Transverse colon (tissue), 4 donors: ENCODE data around the gene OLIG1. TPM values are rescaled to one million over a fixed set of nuclear protein-coding genes. Genes with fewer than 3 reads are reported as not detected.

ENCODE experiments used
- DNase-seq: peaks from one replicate; pipeline ENCODE4 v3.0.0-alpha.2; 2019
- H3K27ac ChIP-seq, 4 donors: fragments of 200-600 bp; sonication (generic); 2 replicates each; pipeline ENCODE4 v1.5.1; 2016 to 2018; ENCODE audit warnings: inconsistent platforms in 4 of 4
- H3K27me3 ChIP-seq: fragments of 200-600 bp; sonication (generic); 2 replicates; pipeline ENCODE4 v1.5.1; 2017; ENCODE audit warnings: inconsistent platforms
- H3K36me3 ChIP-seq, 4 donors: fragments of 200-600 bp; sonication (generic); 2 replicates each; pipeline ENCODE4 v1.5.1; 2017 to 2019; ENCODE audit warnings: inconsistent platforms in 4 of 4
- H3K4me1 ChIP-seq, 4 donors: fragments of 200-600 bp; sonication (generic); 2 replicates each; pipeline ENCODE4 v1.5.1; 2017 to 2020; ENCODE audit warnings: inconsistent platforms in 4 of 4
- H3K4me3 ChIP-seq, 4 donors: fragments of 200-600 bp; sonication (generic); 1 replicate in 1 of 4; 2 replicates in 3 of 4; pipeline versions ENCODE4 v1.5.1 to v1.6.1; 2017 to 2019; ENCODE audit warnings: inconsistent platforms in 4 of 4
- H3K9me3 ChIP-seq, 2 donors: fragments of 200-600 bp; sonication (generic); 2 replicates each; pipeline ENCODE4 v1.5.1; 2017 to 2019; ENCODE audit warnings: inconsistent platforms in 2 of 2
- CTCF ChIP-seq, 5 experiments: fragments of 200-600 bp in 3 of 5; fragments of 450-650 bp in 2 of 5; sonication (generic) in 3 of 5; IDR thresholded peaks; 1 replicate in 2 of 5; 2 replicates in 3 of 5; pipeline ENCODE4 v1.5.1; 2016 to 2017; ENCODE audit warnings: antibody characterized with exemption in 5 of 5, inconsistent platforms in 3 of 5, mild to moderate bottlenecking in 2 of 5, moderate library complexity in 1 of 5
- EP300 ChIP-seq: sonication (generic); formaldehyde crosslinking; IDR thresholded peaks from one replicate; pipeline ENCODE4 v1.6.1; 2017; ENCODE audit warnings: antibody characterized with exemption, low read depth
- POLR2A ChIP-seq: fragments of 450-650 bp; IDR thresholded peaks from one replicate; pipeline ENCODE4 v1.6.1; 2016; ENCODE audit warnings: antibody characterized with exemption, mild to moderate bottlenecking, moderate library complexity
- POLR2AphosphoS5 ChIP-seq, 3 donors: sonication (generic); formaldehyde crosslinking; IDR thresholded peaks; one replicate each; pipeline ENCODE4 v1.6.1; 2016; ENCODE audit warnings: antibody characterized with exemption in 3 of 3
- WGBS, 2 donors: methylation state at CpG; one replicate each; pipeline ENCODE4 v1.1.5; 2018; ENCODE audit warnings: low coverage in 1 of 2; 5-methylcytosine and 5-hydroxymethylcytosine counted together
- in situ Hi-C, 4 donors: fragments of 200-750 bp; cut with MboI; loops; one replicate each; pipeline versions ENCODE4 v1.15.0 to v1.15.1; 2017; ENCODE audit warnings: low sequenced_read_pairs in 3 of 4, low pct_ligation_motif_present in 1 of 4, low pct_unique_long_range_greater_than_20kb in 1 of 4
- intact Hi-C: fragments of 100-400 bp; cut with DNase I; formaldehyde crosslinking; loops from one replicate; pipeline ENCODE4 v1.15.1; 2023; ENCODE audit warnings: low total_unique reads
- total RNA-seq, 4 donors: library from RNA; depleted of rRNA; stranded (reverse); fragments of >200 nt; gene quantifications; one replicate each; pipeline ENCODE4 v1.1.0, GENCODE V29; 2016

The OLIG1 gene
- total RNA-seq, 4 donors from 2014 or later = not detected

DNA sequence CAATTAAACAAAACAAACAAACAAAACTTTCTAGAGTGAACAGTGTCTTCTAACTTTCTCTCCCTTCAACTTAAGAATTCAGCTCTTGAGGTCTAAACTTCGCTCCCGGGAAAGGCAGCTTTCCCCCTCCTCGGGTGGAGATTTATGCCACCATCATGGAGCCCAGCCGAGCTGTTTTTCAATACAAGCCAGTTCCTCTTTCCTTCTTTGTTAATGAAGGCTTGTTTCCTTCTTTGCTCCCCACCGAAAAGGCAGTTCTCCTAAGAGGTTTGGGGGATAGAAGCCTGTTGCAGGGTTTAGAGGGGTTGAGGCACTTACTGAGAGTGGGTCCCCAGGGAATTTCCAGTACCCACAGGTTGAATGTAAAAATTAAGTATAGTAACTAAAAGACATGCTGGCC, 26.5 kb downstream of the OLIG1 start:
- H3K4me1 ChIP-seq = no peaks in the 10 kb centered on the region
- no peak overlapping the region for H3K27ac ChIP-seq
- WGBS, 2 donors = 34 to 56% methylated on average over 4 to 5 of the region's 5 CpGs
- no peak for TF ChIP-seq POLR2A
- TF ChIP-seq POLR2AphosphoS5 (IDR thresholded peaks at IDR 0.05) = no peak
- TF ChIP-seq CTCF (IDR thresholded peaks at IDR 0.05) = no peak
- no peak for TF ChIP-seq EP300
- H3K27me3 ChIP-seq = peaks cover 18% of the 10 kb centered on the region
- no peaks in the 10 kb centered on the region for H3K9me3 ChIP-seq
- in situ Hi-C loops = no loop called here
- intact Hi-C loops = no loop called here
- no peak overlapping the region for H3K4me3 ChIP-seq
- H3K36me3 ChIP-seq = no peaks in the 10 kb centered on the region
- no peak for DNase-seq

GRCh38 chr21:33099131-33099530, 29.2 kb downstream of the OLIG1 start:
- H3K27me3 ChIP-seq = peaks cover 25% of the 10 kb centered on the region
- no peak overlapping the region for H3K4me3 ChIP-seq
- intact Hi-C loops (no loop called here), in situ Hi-C loops (no loop called here)
- H3K27ac ChIP-seq = no peak overlapping the region
- no peak for DNase-seq
- H3K4me1 ChIP-seq = no peaks in the 10 kb centered on the region
- TF ChIP-seq EP300 (no peak), POLR2AphosphoS5 (IDR thresholded peaks at IDR 0.05) (no peak), CTCF (IDR thresholded peaks at IDR 0.05) (no peak), POLR2A (no peak)
- 77% methylated on average over 7 of the region's 7 CpGs; no CpG with 5 or more reads in 1 of the 2 donors for WGBS, 2 donors
- H3K9me3 ChIP-seq = no peaks in the 10 kb centered on the region
- no peaks in the 10 kb centered on the region for H3K36me3 ChIP-seq

DNA sequence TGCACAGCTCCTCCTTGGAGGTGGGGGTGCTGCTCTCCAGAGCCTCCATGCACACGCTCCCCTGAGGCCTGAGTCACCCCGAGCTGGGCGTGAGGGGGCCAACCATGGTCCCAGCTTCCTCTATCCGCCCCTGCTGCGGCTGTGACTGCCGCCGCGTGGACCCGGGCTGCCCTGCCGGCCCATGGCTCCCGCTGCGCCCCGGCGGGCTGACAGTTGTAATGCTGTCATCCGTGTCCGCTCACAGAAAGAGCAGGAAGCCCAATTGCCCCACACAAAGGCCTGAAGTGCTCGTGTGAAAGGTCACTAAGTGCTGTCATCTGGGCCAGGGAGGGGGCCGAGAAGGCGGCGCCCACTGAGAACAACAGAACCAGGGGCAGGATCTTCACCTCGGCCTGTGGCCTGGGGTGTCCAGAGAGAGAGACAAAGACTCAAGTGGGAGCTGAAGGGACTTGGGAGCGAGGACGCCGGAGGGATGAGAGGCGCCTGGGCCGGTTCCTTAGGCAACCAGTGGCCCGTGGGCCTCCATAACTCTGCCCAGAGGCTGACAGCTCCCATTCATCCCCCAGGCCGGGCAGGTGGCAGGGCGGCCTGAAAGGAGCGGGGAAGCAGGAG, 31.5 kb downstream of the OLIG1 start:
- intact Hi-C loops = no loop called here
- DNase-seq = no peak
- H3K27ac ChIP-seq = no peak overlapping the region
- H3K4me3 ChIP-seq = no peak overlapping the region
- 77 to 93% methylated on average over 3 to 30 of the region's 30 CpGs for WGBS, 2 donors
- no peaks in the 10 kb centered on the region for H3K36me3 ChIP-seq
- peaks cover 39% of the 10 kb centered on the region for H3K27me3 ChIP-seq
- no peaks in the 10 kb centered on the region for H3K4me1 ChIP-seq
- in situ Hi-C loops = no loop called here
- H3K9me3 ChIP-seq = no peaks in the 10 kb centered on the region
- no peak for TF ChIP-seq POLR2AphosphoS5 (IDR thresholded peaks at IDR 0.05)
- TF ChIP-seq CTCF (IDR thresholded peaks at IDR 0.05) = no peak
- no peak for TF ChIP-seq POLR2A
- TF ChIP-seq EP300 = no peak

GRCh38 chr21:33105088-33105487, 35.1 kb downstream of the OLIG1 start:
- peaks cover 0 to 6% (median 2%) of the 10 kb centered on the region in 4 donors for H3K4me1 ChIP-seq
- 25 to 31% methylated on average over 2 of the region's 2 CpGs for WGBS, 2 donors
- in situ Hi-C loops = no loop called here
- H3K27me3 ChIP-seq = peaks cover 63% of the 10 kb centered on the region
- DNase-seq = no peak
- H3K4me3 ChIP-seq = no peak overlapping the region
- no peak overlapping the region for H3K27ac ChIP-seq
- H3K36me3 ChIP-seq = no peaks in the 10 kb centered on the region
- no peaks in the 10 kb centered on the region for H3K9me3 ChIP-seq
- TF ChIP-seq POLR2AphosphoS5 (IDR thresholded peaks at IDR 0.05) = no peak
- TF ChIP-seq CTCF (IDR thresholded peaks at IDR 0.05) = no peak
- intact Hi-C loops = no loop called here
